ENCODE results near the gene ATXN7L1.

- TF ChIP-seq PATZ1 (CRISPR knock-in tag; IDR thresholded peaks at IDR 0.05; ENCODE audit: borderline replicate concordance), result no peak
- TF ChIP-seq PPARA (CRISPR knock-in tag; IDR thresholded peaks at IDR 0.05; ENCODE audit: borderline replicate concordance), result no peak
Observed at GRCh38 chr7:105838627-105839231, 37.7 kb downstream of the ATXN7L1 start.
